Measurements from ENCODE around the gene CKS1B.

CKS1B gene

GRCh38 chr1:155003227-155003765, 28.8 kb downstream of the CKS1B start:
- DNase-seq: no peak

GRCh38 chr1:155003766-155004351, 29.4 kb downstream of the CKS1B start:
- no peak for DNase-seq

- no peak for DNase-seq
Measured at GRCh38 chr1:155004352-155005075, 30.0 kb downstream of the CKS1B start.

- DNase-seq: no peak
Measured at GRCh38 chr1:155005076-155006011, 30.9 kb downstream of the CKS1B start.

- no peak for DNase-seq
Measured at GRCh38 chr1:155006601-155007101, 32.2 kb downstream of the CKS1B start.

- DNase-seq: no peak
Measured at GRCh38 chr1:155007251-155007828, 32.9 kb downstream of the CKS1B start.

GRCh38 chr1:155008015-155008941, 33.8 kb downstream of the CKS1B start:
- DNase-seq: no peak

- no peak for DNase-seq
Measured at GRCh38 chr1:155009221-155009711, 34.8 kb downstream of the CKS1B start.

- DNase-seq: no peak
Measured at GRCh38 chr1:155009742-155010141, 35.3 kb downstream of the CKS1B start.

- DNase-seq: no peak
Measured at GRCh38 chr1:155010211-155010918, 35.9 kb downstream of the CKS1B start.

- no peak for DNase-seq
Measured at GRCh38 chr1:155011004-155011416, 36.5 kb downstream of the CKS1B start.

- DNase-seq: no peak
Measured at GRCh38 chr1:155011437-155012025, 37.0 kb downstream of the CKS1B start.

GRCh38 chr1:155012026-155012546, 37.6 kb downstream of the CKS1B start:
- no peak for DNase-seq

GRCh38 chr1:155012776-155013602, 38.5 kb downstream of the CKS1B start:
- DNase-seq: no peak

- peak; percentile 38 for DNase-seq
Measured at GRCh38 chr1:155013632-155014031, 39.2 kb downstream of the CKS1B start.

- DNase-seq: no peak
Measured at GRCh38 chr1:155014709-155015508, 40.4 kb downstream of the CKS1B start.

- no peak for DNase-seq
Measured at GRCh38 chr1:155015527-155016230, 41.2 kb downstream of the CKS1B start.
